Endothelial cell of umbilical vein (primary cell): ENCODE results near the gene TMEM11. TPM values are rescaled to one million over a fixed set of nuclear protein-coding genes. Genes with fewer than 3 reads are reported as not detected.

Source experiments
- BruUV-seq: library from RNA; stranded (reverse); fragments of 400-500 nt; replicated peaks from 2 replicates; lab custom pipeline; 2021; lab: Mats Ljungman, UMichigan
- CTCF ChIA-PET: fragments of 300-600, 350-600 bp; sonication (Branson Sonifier 250); formaldehyde crosslinking; loops from one replicate; lab custom pipeline; 2021; ENCODE audit warnings: antibody characterized with exemption, inconsistent platforms; lab: Charles Lee
- POLR2A ChIA-PET: fragments of 300-600, 350-600 bp; sonication (Branson Sonifier 250); formaldehyde crosslinking; loops from one replicate; lab custom pipeline; 2021; ENCODE audit warnings: antibody characterized with exemption, inconsistent platforms; lab: Charles Lee
- DNase-seq: peaks from one replicate; pipeline ENCODE4 v3.0.0-alpha.2; 2011; ENCODE audit warnings: low read depth, low spot score
- FAIRE-seq: peaks from 2 replicates; lab custom pipeline; 2011; peaks lifted over from hg19 to GRCh38; lab: Jason Lieb, UNC
- H2AFZ ChIP-seq: 2 replicates; pipeline ENCODE4 v1.6.0; 2012; ENCODE audit warnings: low read depth, low read length, control low read depth, inconsistent platforms
- H3K27ac ChIP-seq: 2 replicates; pipeline ENCODE4 v1.5.1; 2011; ENCODE audit warnings: low read depth, mild to moderate bottlenecking, control low read depth, low read length, moderate library complexity; ENCODE audit not compliant: insufficient read depth
- H3K27me3 ChIP-seq, 2 experiments: 2 replicates each; pipeline versions ENCODE4 v1.6.0 to v1.6.1; 2011; ENCODE audit warnings: low read length in 2 of 2, mixed read lengths in 1 of 2; ENCODE audit not compliant: control insufficient read depth in 2 of 2, insufficient read depth in 2 of 2
- H3K36me3 ChIP-seq, 2 experiments: 2 replicates in 1 of 2; 3 replicates in 1 of 2; pipeline ENCODE4 v1.5.1; 2011; ENCODE audit warnings: low read length in 2 of 2, mild to moderate bottlenecking in 1 of 2, moderate library complexity in 1 of 2; ENCODE audit not compliant: control insufficient read depth in 2 of 2, insufficient read depth in 2 of 2; ENCODE audit errors: extremely low read depth in 1 of 2
- H3K4me1 ChIP-seq: 3 replicates; pipeline ENCODE4 v1.5.1; 2011; ENCODE audit warnings: mild to moderate bottlenecking, low read length; ENCODE audit not compliant: control insufficient read depth, insufficient read depth; ENCODE audit errors: extremely low read depth
- H3K4me2 ChIP-seq: 2 replicates; pipeline ENCODE4 v1.6.1; 2011; ENCODE audit warnings: low read length, control low read depth, mixed read lengths; ENCODE audit not compliant: insufficient read depth
- H3K4me3 ChIP-seq, 3 experiments: fragments of 200-600 bp in 1 of 3; sonication (generic), shearing (Covaris generic) in 1 of 3; replicated peaks in 1 of 3; 2 replicates each; pipeline ENCODE4 v1.5.1; 2011 to 2016; ENCODE audit warnings: control low read depth in 3 of 3, low read length in 3 of 3, mild to moderate bottlenecking in 2 of 3, inconsistent platforms in 1 of 3, low read depth in 1 of 3, moderate library complexity in 1 of 3; ENCODE audit not compliant: insufficient read depth in 1 of 3
- H3K79me2 ChIP-seq: 2 replicates; pipeline ENCODE4 v1.6.0; 2012; ENCODE audit warnings: low read length, inconsistent platforms; ENCODE audit not compliant: control insufficient read depth, insufficient read depth
- H3K9ac ChIP-seq: replicated peaks from 2 replicates; pipeline ENCODE3; 2011; ENCODE audit warnings: low read length, control low read depth; ENCODE audit not compliant: insufficient read depth; ENCODE audit errors: extremely low read depth
- H3K9me1 ChIP-seq: replicated peaks from 3 replicates; pipeline ENCODE4 v1.6.0; 2011; ENCODE audit warnings: mild to moderate bottlenecking, low read length; ENCODE audit not compliant: control insufficient read depth, insufficient read depth; ENCODE audit errors: extremely low read depth
- H3K9me3 ChIP-seq: replicated peaks from 2 replicates; pipeline ENCODE4 v1.5.1; 2012; ENCODE audit warnings: low read length, inconsistent platforms; ENCODE audit not compliant: control insufficient read depth, insufficient read depth
- H4K20me1 ChIP-seq: replicated peaks from 2 replicates; pipeline ENCODE3; 2011; ENCODE audit warnings: mild to moderate bottlenecking, low read length; ENCODE audit not compliant: control insufficient read depth, insufficient read depth; ENCODE audit errors: extremely low read depth
- CTCF ChIP-seq, 2 donors: IDR thresholded peaks; 1 replicate in 1 of 2; 2 replicates in 1 of 2; pipeline ENCODE4 v1.5.1; 2011; ENCODE audit warnings: low read length in 2 of 2, mild to moderate bottlenecking in 2 of 2, moderate library complexity in 2 of 2, control low read depth in 1 of 2, inconsistent platforms in 1 of 2, low read depth in 1 of 2; ENCODE audit not compliant: insufficient read depth in 1 of 2; ENCODE audit errors: extremely low read depth in 1 of 2
- EZH2 ChIP-seq: IDR thresholded peaks from 2 replicates; pipeline ENCODE4 v1.6.1; 2012; ENCODE audit warnings: borderline replicate concordance, low read depth, mild to moderate bottlenecking, moderate library complexity, low read length, inconsistent platforms; ENCODE audit not compliant: severe bottlenecking
- FOS ChIP-seq: IDR thresholded peaks from 2 replicates; pipeline ENCODE4 v1.6.1; 2011; ENCODE audit warnings: mild to moderate bottlenecking, low read length, moderate library complexity, borderline replicate concordance; ENCODE audit not compliant: insufficient read depth
- GATA2 ChIP-seq: IDR thresholded peaks from 2 replicates; pipeline ENCODE4 v1.7.0; 2011; ENCODE audit warnings: low read depth, mild to moderate bottlenecking, moderate library complexity, mixed read lengths, low read length; ENCODE audit not compliant: insufficient read length, insufficient read depth
- JUN ChIP-seq: IDR thresholded peaks from 2 replicates; pipeline ENCODE4 v1.6.1; 2011; ENCODE audit warnings: borderline replicate concordance, low read depth; ENCODE audit not compliant: insufficient read length, insufficient read depth
- MAX ChIP-seq: IDR thresholded peaks from 2 replicates; pipeline ENCODE4 v1.6.1; 2011; ENCODE audit not compliant: insufficient read depth, insufficient read length
- MYC ChIP-seq: IDR thresholded peaks from one replicate; pipeline ENCODE4 v1.6.1; 2011; ENCODE audit warnings: mild to moderate bottlenecking, low read depth, low read length
- POLR2A ChIP-seq: IDR thresholded peaks from 2 replicates; pipeline ENCODE4 v1.6.1; 2012; ENCODE audit warnings: low read depth, mild to moderate bottlenecking, control low read depth, low read length
- POLR2AphosphoS5 ChIP-seq: IDR thresholded peaks from 2 replicates; pipeline ENCODE4 v1.6.1; 2012; ENCODE audit warnings: low read depth, mild to moderate bottlenecking, control low read depth, low read length, moderate library complexity; ENCODE audit not compliant: insufficient read depth
- dilution Hi-C: fragments of 300-500 bp; cut with MboI; formaldehyde crosslinking; loops from one replicate; pipeline ENCODE4 v1.15.0; 2019; ENCODE audit warnings: low sequenced_read_pairs; ENCODE audit not compliant: extremely low pct_ligation_motif_present
- intact Hi-C: fragments of 100-400 bp; cut with micrococcal nuclease; formaldehyde crosslinking; loops from one replicate; pipeline ENCODE4 v1.10.0; 2022
- polyA plus RNA-seq, 4 experiments: library from polyadenylated mRNA; depleted of rRNA in 3 of 4; stranded (reverse) in 3 of 4; unstranded in 1 of 4; fragments of >200 nt; gene quantifications; 2 replicates each; pipeline versions ENCODE4 v1.2.1 to v1.2.3, GENCODE V29; 2011 to 2012; ENCODE audit warnings: missing spikeins in 1 of 4
- total RNA-seq: library from RNA; stranded (reverse); gene quantifications from 2 replicates; pipeline ENCODE4 v1.2.3, GENCODE V29; 2021

TMEM11 gene
- total and polyA plus RNA-seq, 2 donors (not counting 3 experiments of a cell fraction or from before 2014, with no cell fraction given), result 27.4 to 79.9 TPM

GRCh38 chr17:21241564-21241963 lies 27.6 kb upstream of the TMEM11 start:
- Histone ChIP-seq H3K4me2 (no peak overlapping the region), H4K20me1 (no peaks in the 10 kb centered on the region), H3K9ac (no peak overlapping the region), H2AFZ (no peak overlapping the region), H3K9me3 (no peaks in the 10 kb centered on the region), H3K27ac (no peak overlapping the region), H3K79me2 (no peaks in the 10 kb centered on the region), H3K4me3 (no peak overlapping the region), H3K36me3 (peaks cover 0 to 3% of the 10 kb centered on the region in 2 experiments), H3K4me1 (no peaks in the 10 kb centered on the region), H3K27me3 (peaks cover 0 to 3% of the 10 kb centered on the region in 2 experiments), H3K9me1 (no peaks in the 10 kb centered on the region)
- no peak for TF ChIP-seq CTCF (IDR thresholded peaks at IDR 0.05; ENCODE audit: extremely low read depth in 1 of 2, insufficient read depth in 1 of 2, low read depth in 1 of 2, low read length in 2 of 2)
- no peak for TF ChIP-seq POLR2AphosphoS5
- no peak for TF ChIP-seq MYC
- dilution Hi-C loops, result no loop called here
- ChIA-PET CTCF (interaction anchor here (0.6 to 2.2 kb wide), 2 partner anchors 109 to 112 kb away, joined by 4 to 20 read pairs; no protein-coding TSS in a partner anchor), POLR2A (no interaction called here)
- DNase-seq (no peak), FAIRE-seq (no peak)
- intact Hi-C loops, result no loop called here
- BruUV-seq, result no TSS peak

- Histone ChIP-seq H3K9me1 (no peaks in the 10 kb centered on the region), H3K36me3 (peaks cover 0 to 3% of the 10 kb centered on the region in 2 experiments), H3K27me3 (peaks cover 0 to 3% of the 10 kb centered on the region in 2 experiments), H3K4me2 (no peak overlapping the region), H4K20me1 (no peaks in the 10 kb centered on the region), H2AFZ (no peak overlapping the region), H3K4me1 (no peaks in the 10 kb centered on the region), H3K4me3 (no peak overlapping the region), H3K9ac (no peak overlapping the region), H3K9me3 (no peaks in the 10 kb centered on the region), H3K79me2 (no peaks in the 10 kb centered on the region), H3K27ac (no peak overlapping the region)
- CTCF ChIA-PET, result interaction anchor here (0.6 to 3.1 kb wide), 7 partner anchors 10 to 121 kb away, joined by 3 to 20 read pairs (median 5); partner anchors contain the start of gene DHRS7B
- dilution Hi-C loops (no loop called here), intact Hi-C loops (no loop called here)
- no peak for FAIRE-seq
- POLR2A ChIA-PET, result no interaction called here
- no peak for TF ChIP-seq CTCF (IDR thresholded peaks at IDR 0.05; ENCODE audit: extremely low read depth in 1 of 2, insufficient read depth in 1 of 2, low read depth in 1 of 2, low read length in 2 of 2)
- no peak for TF ChIP-seq POLR2AphosphoS5
- no peak for TF ChIP-seq GATA2
- no peak for TF ChIP-seq MAX
- no peak for TF ChIP-seq POLR2A
- no peak for TF ChIP-seq FOS
- TF ChIP-seq MYC, result no peak
- TF ChIP-seq JUN, result no peak
- TF ChIP-seq EZH2, result no peak
- no TSS peak for BruUV-seq
- DNase-seq, result no peak
Observed at GRCh38 chr17:21240369-21241055, 26.6 kb upstream of the TMEM11 start.
